Liver (tissue), 9 donors: ENCODE data around the gene MAPK9. TPM values are rescaled to one million over a fixed set of nuclear protein-coding genes. Genes with fewer than 3 reads are reported as not detected.
A peak's percentile ranks its signal among the peaks of the same experiment; 100 is the strongest.

ENCODE experiments used
- DNase-seq: peaks from one replicate; pipeline ENCODE4 v3.0.0-alpha.2; 2017; ENCODE audit warnings: low spot score
- H3K27ac ChIP-seq, 2 donors: one replicate each; pipeline ENCODE4 v1.7.0; 2013; ENCODE audit warnings: inconsistent platforms in 2 of 2, low read length in 2 of 2, control low read depth in 1 of 2, low read depth in 1 of 2, mild to moderate bottlenecking in 1 of 2
- H3K27me3 ChIP-seq, 4 donors: one replicate each; pipeline versions ENCODE4 v1.6.1 to v1.7.0; 2013; ENCODE audit warnings: low read length in 3 of 4, inconsistent platforms in 1 of 4, mild to moderate bottlenecking in 1 of 4, moderate library complexity in 1 of 4; ENCODE audit not compliant: control insufficient read depth in 4 of 4, insufficient read depth in 4 of 4
- H3K36me3 ChIP-seq, 4 donors: one replicate each; pipeline versions ENCODE4 v1.6.1 to v1.7.0; 2013; ENCODE audit warnings: low read length in 3 of 4, mild to moderate bottlenecking in 3 of 4, low read depth in 1 of 4, moderate library complexity in 1 of 4; ENCODE audit not compliant: control insufficient read depth in 4 of 4, insufficient read depth in 3 of 4
- H3K4me1 ChIP-seq, 4 donors: one replicate each; pipeline versions ENCODE4 v1.6.1 to v1.7.0; 2013; ENCODE audit warnings: low read length in 3 of 4, mild to moderate bottlenecking in 3 of 4, moderate library complexity in 1 of 4; ENCODE audit not compliant: control insufficient read depth in 4 of 4, insufficient read depth in 4 of 4
- H3K4me3 ChIP-seq, 3 donors: one replicate each; pipeline versions ENCODE4 v1.6.1 to v1.7.0; 2013; ENCODE audit warnings: low read length in 3 of 3, control low read depth in 1 of 3, low read depth in 1 of 3, mild to moderate bottlenecking in 1 of 3
- H3K9ac ChIP-seq, 2 donors: one replicate each; pipeline ENCODE4 v1.7.0; 2013; ENCODE audit warnings: low read length in 2 of 2, mild to moderate bottlenecking in 2 of 2, moderate library complexity in 2 of 2, control low read depth in 1 of 2, low read depth in 1 of 2
- H3K9me3 ChIP-seq, 4 donors: one replicate each; pipeline versions ENCODE4 v1.6.1 to v1.7.0; 2013; ENCODE audit warnings: low read length in 3 of 4; ENCODE audit not compliant: control insufficient read depth in 4 of 4
- ATF3 ChIP-seq: IDR thresholded peaks from 2 replicates; pipeline ENCODE4 v1.6.1; 2016; ENCODE audit warnings: antibody characterized with exemption
- CTCF ChIP-seq: fragments of 150-350 bp; IDR thresholded peaks from 2 replicates; pipeline ENCODE4 v1.5.1; 2017; ENCODE audit warnings: improper control_type of control experiment, low read depth, low read length; ENCODE audit not compliant: missing input control
- EGR1 ChIP-seq, 2 donors: IDR thresholded peaks; 2 replicates each; pipeline ENCODE4 v1.6.1; 2016 to 2018; ENCODE audit warnings: antibody characterized with exemption in 2 of 2, low read depth in 2 of 2
- FOXA1 ChIP-seq: IDR thresholded peaks from 2 replicates; pipeline ENCODE4 v1.6.1; 2016; ENCODE audit warnings: antibody characterized with exemption
- FOXA2 ChIP-seq: IDR thresholded peaks from 2 replicates; pipeline ENCODE4 v1.6.1; 2016; ENCODE audit warnings: antibody characterized with exemption
- GABPA ChIP-seq, 2 donors: IDR thresholded peaks in 1 of 2; conservative IDR thresholded peaks in 1 of 2; 2 replicates each; pipeline ENCODE4 v1.6.1; 2016; ENCODE audit warnings: antibody characterized with exemption in 2 of 2, mild to moderate bottlenecking in 1 of 2, moderate library complexity in 1 of 2
- HNF4G ChIP-seq: IDR thresholded peaks from 2 replicates; pipeline ENCODE4 v1.6.1; 2016; ENCODE audit warnings: antibody characterized with exemption
- JUND ChIP-seq, 2 donors: IDR thresholded peaks; 2 replicates each; pipeline ENCODE4 v1.6.1; 2016; ENCODE audit warnings: antibody characterized with exemption in 2 of 2
- MAX ChIP-seq: IDR thresholded peaks from 2 replicates; pipeline ENCODE4 v1.6.1; 2016; ENCODE audit warnings: antibody characterized with exemption
- RAD21 ChIP-seq, 2 donors: IDR thresholded peaks; 2 replicates each; pipeline ENCODE4 v1.6.1; 2016; ENCODE audit warnings: antibody characterized with exemption in 2 of 2, mild to moderate bottlenecking in 2 of 2
- REST ChIP-seq: IDR thresholded peaks from 2 replicates; pipeline ENCODE4 v1.6.1; 2016; ENCODE audit warnings: antibody characterized with exemption, mild to moderate bottlenecking
- RXRA ChIP-seq, 2 donors: IDR thresholded peaks; 2 replicates each; pipeline ENCODE4 v1.6.1; 2017 to 2018; ENCODE audit warnings: antibody characterized with exemption in 2 of 2, mild to moderate bottlenecking in 1 of 2
- SP1 ChIP-seq: IDR thresholded peaks from 2 replicates; pipeline ENCODE4 v1.6.1; 2018; ENCODE audit warnings: antibody characterized with exemption, mild to moderate bottlenecking
- TAF1 ChIP-seq: conservative IDR thresholded peaks from 2 replicates; pipeline ENCODE4 v1.6.1; 2016; ENCODE audit warnings: antibody characterized with exemption, mild to moderate bottlenecking
- YY1 ChIP-seq: IDR thresholded peaks from 2 replicates; pipeline ENCODE4 v1.6.1; 2016; ENCODE audit warnings: antibody characterized with exemption, mild to moderate bottlenecking
- ZBTB33 ChIP-seq: IDR thresholded peaks from 2 replicates; pipeline ENCODE4 v1.6.1; 2016; ENCODE audit warnings: antibody characterized with exemption
- WGBS: extraction: QIAGEN DNeasy Blood & Tissue Kit; methylation state at CpG from one replicate; pipeline ENCODE4 v1.1.7; 2013; 5-methylcytosine and 5-hydroxymethylcytosine counted together
- polyA plus RNA-seq, 2 donors: library from polyadenylated mRNA; stranded (reverse) in 1 of 2; unstranded in 1 of 2; fragments of 200-250 nt in 1 of 2; fragments of >200 nt in 1 of 2; fragmentation: Nextera tagmentation in 1 of 2; extraction: Ambion mirVana in 1 of 2; gene quantifications; one replicate each; pipeline versions ENCODE4 v1.2.1 to v1.2.3, GENCODE V29; 2013 to 2015
- total RNA-seq, 2 donors: library from RNA; depleted of rRNA; stranded (reverse); fragments of >200 nt; gene quantifications; one replicate each; pipeline ENCODE4 v1.2.3, GENCODE V29; 2014
- donor health status: healthy.
- donor health status: healthy.
- donor health status: healthy.
- donor health status: healthy.
- donor health status: healthy.

Gene MAPK9
- total and polyA plus RNA-seq, 4 donors: 3.8 to 22.7 (median 12.8) TPM

GRCh38 chr5:180313677-180314505 is 22.0 kb upstream of the MAPK9 start:
- Histone ChIP-seq H3K9ac (no peak overlapping the region), H3K4me3 (peak overlapping the region; percentile 18 to 66 (median 37)), H3K27me3 (no peaks in the 10 kb centered on the region), H3K27ac (no peak overlapping the region), H3K4me1 (peaks cover 0 to 11% (median 6%) of the 10 kb centered on the region in 4 donors), H3K9me3 (no peaks in the 10 kb centered on the region), H3K36me3 (no peaks in the 10 kb centered on the region)
- TF ChIP-seq ZBTB33 (peak; percentile 98), SP1 (no peak), RAD21 (IDR thresholded peaks at IDR 0.05) (no peak)
- DNase-seq: peak; percentile 62
- 63% methylated on average over 50 of the region's 50 CpGs for WGBS

- no peak for TF ChIP-seq YY1
- no peak for TF ChIP-seq HNF4G
- no peak for TF ChIP-seq FOXA2
- TF ChIP-seq ATF3: no peak
- TF ChIP-seq MAX: no peak
- TF ChIP-seq SP1: no peak
- no peak for TF ChIP-seq JUND (IDR thresholded peaks at IDR 0.05)
- no peak for TF ChIP-seq RAD21 (IDR thresholded peaks at IDR 0.05)
- no peak for TF ChIP-seq TAF1
- no peak for TF ChIP-seq CTCF
- TF ChIP-seq RXRA (IDR thresholded peaks at IDR 0.05): no peak
- TF ChIP-seq REST: no peak
- TF ChIP-seq FOXA1: no peak
- no peak for TF ChIP-seq GABPA (IDR thresholded peaks at IDR 0.05 in 1 of 2, conservative IDR thresholded peaks at IDR 0.05 in 1 of 2)
- TF ChIP-seq EGR1 (IDR thresholded peaks at IDR 0.05; ENCODE audit: low read depth in 2 of 2): no peak
- H3K4me1 ChIP-seq: peaks cover 0 to 11% (median 6%) of the 10 kb centered on the region in 4 donors
- no peaks in the 10 kb centered on the region for H3K9me3 ChIP-seq
- no peak overlapping the region for H3K9ac ChIP-seq
- no peaks in the 10 kb centered on the region for H3K27me3 ChIP-seq
- no peak for DNase-seq
- H3K36me3 ChIP-seq: no peaks in the 10 kb centered on the region
- H3K4me3 ChIP-seq: no peak overlapping the region
- H3K27ac ChIP-seq: no peak overlapping the region
- 93% methylated on average over 11 of the region's 11 CpGs for WGBS
Observed at GRCh38 chr5:180311216-180311615, 19.3 kb upstream of the MAPK9 start.
